Tibial artery (tissue), 4 donors: Measurements from ENCODE around the gene MEPCE.
A peak's percentile ranks its signal among the peaks of the same experiment; 100 is the strongest.

ENCODE experiments used
- DNase-seq, 2 donors: peaks; one replicate each; pipeline ENCODE4 v3.0.0-alpha.2; 2019
- H3K27ac ChIP-seq, 2 donors: fragments of 200-600 bp; sonication (generic) in 1 of 2; 1 replicate in 1 of 2; 2 replicates in 1 of 2; pipeline ENCODE4 v1.5.1; 2018 to 2019; ENCODE audit warnings: mild to moderate bottlenecking in 1 of 2
- H3K27me3 ChIP-seq, 2 donors: fragments of 200-600 bp; sonication (generic) in 1 of 2; one replicate each; pipeline versions ENCODE4 v1.5.1 to v1.6.0; 2016 to 2019
- H3K36me3 ChIP-seq, 3 donors: fragments of 200-600 bp; sonication (generic) in 2 of 3; one replicate each; pipeline ENCODE4 v1.5.1; 2016 to 2019; ENCODE audit warnings: mild to moderate bottlenecking in 2 of 3
- H3K4me1 ChIP-seq, 4 donors: fragments of 200-600 bp; sonication (generic) in 2 of 4; 1 replicate in 3 of 4; 2 replicates in 1 of 4; pipeline ENCODE4 v1.5.1; 2016 to 2019
- H3K4me3 ChIP-seq, 2 donors: fragments of 200-600 bp; sonication (generic) in 1 of 2; 1 replicate in 1 of 2; 2 replicates in 1 of 2; pipeline ENCODE4 v1.5.1; 2018 to 2019; ENCODE audit warnings: mild to moderate bottlenecking in 2 of 2
- H3K9me3 ChIP-seq, 3 donors: fragments of 200-600 bp; sonication (generic) in 1 of 3; one replicate each; pipeline ENCODE4 v1.5.1; 2016 to 2019
- intact Hi-C: fragments of 100-400 bp; cut with DNase I; formaldehyde crosslinking; loops from one replicate; pipeline ENCODE4 v1.15.0; 2023; ENCODE audit warnings: low total_unique reads
- TF ChIP-seq, protein P1 (sequence below), 2 experiments: fragments of 200-600 bp in 1 of 2; fragments of 450-650 bp in 1 of 2; IDR thresholded peaks; one replicate each; pipeline ENCODE4 v1.5.1; 2017 to 2019; ENCODE audit warnings: antibody characterized with exemption in 2 of 2, mild to moderate bottlenecking in 1 of 2, moderate library complexity in 1 of 2

Gene MEPCE

GRCh38 chr7:100428967-100429636 lies 529 bp upstream of the MEPCE start:
- TF ChIP-seq, protein P1, sequence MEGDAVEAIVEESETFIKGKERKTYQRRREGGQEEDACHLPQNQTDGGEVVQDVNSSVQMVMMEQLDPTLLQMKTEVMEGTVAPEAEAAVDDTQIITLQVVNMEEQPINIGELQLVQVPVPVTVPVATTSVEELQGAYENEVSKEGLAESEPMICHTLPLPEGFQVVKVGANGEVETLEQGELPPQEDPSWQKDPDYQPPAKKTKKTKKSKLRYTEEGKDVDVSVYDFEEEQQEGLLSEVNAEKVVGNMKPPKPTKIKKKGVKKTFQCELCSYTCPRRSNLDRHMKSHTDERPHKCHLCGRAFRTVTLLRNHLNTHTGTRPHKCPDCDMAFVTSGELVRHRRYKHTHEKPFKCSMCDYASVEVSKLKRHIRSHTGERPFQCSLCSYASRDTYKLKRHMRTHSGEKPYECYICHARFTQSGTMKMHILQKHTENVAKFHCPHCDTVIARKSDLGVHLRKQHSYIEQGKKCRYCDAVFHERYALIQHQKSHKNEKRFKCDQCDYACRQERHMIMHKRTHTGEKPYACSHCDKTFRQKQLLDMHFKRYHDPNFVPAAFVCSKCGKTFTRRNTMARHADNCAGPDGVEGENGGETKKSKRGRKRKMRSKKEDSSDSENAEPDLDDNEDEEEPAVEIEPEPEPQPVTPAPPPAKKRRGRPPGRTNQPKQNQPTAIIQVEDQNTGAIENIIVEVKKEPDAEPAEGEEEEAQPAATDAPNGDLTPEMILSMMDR (IDR thresholded peaks at IDR 0.05) = peak; percentile 24 to 59
- peak; percentile 100 for DNase-seq
- Histone ChIP-seq H3K9me3 (no peaks in the 10 kb centered on the region), H3K36me3 (peaks cover 11 to 24% (median 21%) of the 10 kb centered on the region in 3 donors), H3K4me1 (peaks cover 0 to 40% (median 26%) of the 10 kb centered on the region in 4 donors), H3K27ac (peak overlapping the region; percentile 99 to 100), H3K4me3 (peak overlapping the region; percentile 83 to 94), H3K27me3 (no peaks in the 10 kb centered on the region)
- intact Hi-C loops = loop anchor here (10.0 kb wide), 1 partner anchor 414 kb away; the partner anchor contains the start of gene ZKSCAN1

DNA sequence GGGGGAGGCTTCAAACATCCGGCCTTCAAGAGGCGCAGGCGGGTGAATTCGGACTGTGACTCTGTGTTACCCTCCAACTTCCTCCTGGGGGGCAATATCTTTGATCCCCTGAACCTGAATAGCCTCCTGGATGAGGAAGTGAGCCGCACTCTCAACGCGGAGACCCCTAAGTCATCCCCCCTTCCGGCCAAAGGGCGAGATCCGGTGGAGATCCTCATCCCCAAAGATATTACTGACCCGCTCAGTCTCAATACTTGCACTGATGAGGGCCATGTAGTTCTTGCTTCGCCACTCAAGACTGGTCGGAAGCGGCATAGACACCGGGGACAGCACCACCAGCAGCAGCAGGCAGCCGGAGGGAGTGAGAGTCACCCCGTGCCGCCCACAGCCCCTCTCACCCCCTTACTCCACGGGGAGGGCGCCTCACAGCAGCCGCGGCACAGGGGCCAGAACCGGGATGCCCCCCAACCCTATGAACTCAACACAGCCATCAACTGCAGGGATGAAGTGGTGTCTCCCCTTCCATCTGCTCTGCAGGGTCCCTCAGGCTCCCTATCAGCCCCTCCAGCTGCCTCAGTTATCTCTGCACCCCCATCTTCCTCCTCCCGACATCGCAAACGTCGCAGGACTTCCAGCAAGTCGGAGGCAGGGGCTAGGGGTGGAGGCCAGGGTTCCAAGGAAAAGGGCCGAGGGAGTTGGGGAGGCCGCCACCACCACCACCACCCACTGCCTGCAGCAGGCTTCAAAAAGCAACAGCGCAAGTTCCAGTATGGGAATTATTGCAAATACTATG lies 1.1 kb downstream of the MEPCE start:
- TF ChIP-seq, protein P1 (IDR thresholded peaks at IDR 0.05) = no peak
- no peaks in the 10 kb centered on the region for H3K9me3 ChIP-seq
- peak overlapping the region; percentile 99 to 100 for H3K27ac ChIP-seq
- peaks cover 11 to 32% (median 31%) of the 10 kb centered on the region in 3 donors for H3K36me3 ChIP-seq
- peaks cover 0 to 55% (median 39%) of the 10 kb centered on the region in 4 donors for H3K4me1 ChIP-seq
- intact Hi-C loops = no loop called here
- no peaks in the 10 kb centered on the region for H3K27me3 ChIP-seq
- peak overlapping the region; percentile 83 to 94 for H3K4me3 ChIP-seq
- DNase-seq = peak in 1 of 2 donors; percentile 76

DNA sequence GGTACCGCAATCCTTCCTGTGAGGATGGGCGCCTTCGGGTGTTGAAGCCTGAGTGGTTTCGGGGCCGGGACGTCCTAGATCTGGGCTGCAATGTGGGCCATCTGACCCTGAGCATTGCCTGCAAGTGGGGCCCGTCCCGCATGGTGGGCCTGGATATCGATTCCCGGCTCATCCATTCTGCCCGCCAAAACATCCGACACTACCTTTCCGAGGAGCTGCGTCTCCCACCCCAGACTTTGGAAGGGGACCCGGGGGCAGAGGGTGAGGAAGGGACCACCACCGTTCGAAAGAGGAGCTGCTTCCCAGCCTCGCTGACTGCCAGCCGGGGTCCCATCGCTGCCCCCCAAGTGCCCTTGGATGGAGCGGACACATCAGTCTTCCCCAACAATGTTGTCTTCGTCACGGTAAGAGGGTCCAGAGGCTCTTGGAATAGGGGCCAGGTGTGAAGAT lies 1.7 kb downstream of the MEPCE start:
- Histone ChIP-seq H3K36me3 (peaks cover 11 to 32% (median 31%) of the 10 kb centered on the region in 3 donors), H3K27ac (peak overlapping the region; percentile 99 to 100), H3K4me3 (peak overlapping the region in 1 of 2 donors; percentile 83), H3K9me3 (no peaks in the 10 kb centered on the region), H3K27me3 (no peaks in the 10 kb centered on the region), H3K4me1 (peaks cover 0 to 56% (median 39%) of the 10 kb centered on the region in 4 donors)
- intact Hi-C loops = no loop called here
- DNase-seq = no peak
- TF ChIP-seq, protein P1 (IDR thresholded peaks at IDR 0.05) = no peak

- no peak for DNase-seq
- Histone ChIP-seq H3K4me3 (no peak overlapping the region), H3K27ac (peak overlapping the region; percentile 3 to 99), H3K9me3 (no peaks in the 10 kb centered on the region), H3K4me1 (peaks cover 0 to 56% (median 42%) of the 10 kb centered on the region in 4 donors), H3K27me3 (no peaks in the 10 kb centered on the region), H3K36me3 (peaks cover 11 to 32% (median 31%) of the 10 kb centered on the region in 3 donors)
- TF ChIP-seq, protein P1 (IDR thresholded peaks at IDR 0.05) = no peak
- intact Hi-C loops = no loop called here
Measured at GRCh38 chr7:100432053-100432452, 2.4 kb downstream of the MEPCE start.

DNA sequence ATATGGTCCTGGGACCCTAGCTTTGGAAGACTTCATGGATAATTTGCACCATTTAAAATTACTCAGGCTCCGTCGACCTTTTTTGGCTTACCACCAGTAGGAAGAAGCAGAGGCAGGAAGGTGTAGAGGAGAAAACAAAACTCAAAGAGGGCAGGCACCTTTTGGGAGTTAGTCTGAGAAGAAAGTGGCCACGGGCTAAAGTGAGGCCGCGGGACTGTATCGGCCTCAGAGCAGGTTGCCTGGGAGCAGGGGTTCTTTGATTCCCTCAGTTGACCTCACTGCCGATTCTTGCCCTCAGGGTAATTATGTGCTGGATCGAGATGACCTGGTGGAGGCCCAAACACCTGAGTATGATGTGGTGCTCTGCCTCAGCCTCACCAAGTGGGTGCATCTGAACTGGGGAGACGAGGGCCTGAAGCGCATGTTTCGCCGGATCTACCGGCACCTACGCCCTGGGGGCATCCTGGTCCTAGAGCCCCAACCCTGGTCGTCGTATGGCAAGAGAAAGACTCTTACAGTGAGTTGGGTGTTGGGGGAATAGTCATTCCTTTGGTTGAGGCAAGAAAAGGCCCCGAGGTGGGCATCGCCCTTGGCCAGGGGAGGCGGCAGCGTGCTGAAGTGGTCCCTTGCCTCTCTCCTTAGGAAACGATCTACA lies 3.1 kb downstream of the MEPCE start:
- intact Hi-C loops = no loop called here
- Histone ChIP-seq H3K4me3 (no peak overlapping the region), H3K9me3 (no peaks in the 10 kb centered on the region), H3K36me3 (peaks cover 11 to 32% (median 31%) of the 10 kb centered on the region in 3 donors), H3K27ac (peak overlapping the region in 1 of 2 donors; percentile 3), H3K27me3 (no peaks in the 10 kb centered on the region), H3K4me1 (peaks cover 0 to 55% (median 40%) of the 10 kb centered on the region in 4 donors)
- DNase-seq = no peak
- TF ChIP-seq, protein P1 (IDR thresholded peaks at IDR 0.05) = no peak
